T-helper 1 cell treated with Interleukin-12 subunit alpha and Interleukin-12 subunit beta and Interleukin-4 antibody, amounts not matched to agents 30 μg/mL and 1 μg/mL, for 36 hours (primary cell): ENCODE results near the gene FAM222A.

Source experiments
- H3K27ac Mint-ChIP-seq: one replicate; pipeline ENCODE4 v1.8.0; 2021; ENCODE audit warnings: mild to moderate bottlenecking, mixed read lengths
- H3K27me3 Mint-ChIP-seq: one replicate; pipeline ENCODE4 v1.8.0; 2021; ENCODE audit warnings: low read depth, mixed read lengths
- H3K36me3 Mint-ChIP-seq: one replicate; pipeline ENCODE4 v1.8.0; 2021; ENCODE audit warnings: low read depth, mixed read lengths
- H3K4me1 Mint-ChIP-seq: one replicate; pipeline ENCODE4 v1.8.0; 2021; ENCODE audit warnings: low read depth, mixed read lengths
- H3K4me3 Mint-ChIP-seq: one replicate; pipeline ENCODE4 v1.8.0; 2021; ENCODE audit warnings: mild to moderate bottlenecking, moderate library complexity, mixed read lengths
- H3K9me3 Mint-ChIP-seq: one replicate; pipeline ENCODE4 v1.8.0; 2021; ENCODE audit warnings: mixed read lengths

FAM222A gene

GRCh38 chr12:109713187-109714070 is at the start of gene FAM222A:
Gene FAM222A, plus strand, starts transcription at chr12:109713825. Its CDS starts 30,322 bp downstream, at chr12:109744147.
- no peaks in the 10 kb centered on the region for H3K36me3 Mint-ChIP-seq
- no peaks in the 10 kb centered on the region for H3K4me1 Mint-ChIP-seq
- peak within 1 kb of the TSS; percentile 61 for H3K4me3 Mint-ChIP-seq
- H3K9me3 Mint-ChIP-seq, result no peaks in the 10 kb centered on the region
- H3K27me3 Mint-ChIP-seq, result peaks cover 65% of the 10 kb centered on the region
- no peak within 1 kb of the TSS for H3K27ac Mint-ChIP-seq

GRCh38 chr12:109664402-109664801 is 49.2 kb upstream of the FAM222A start:
- no peaks in the 10 kb centered on the region for H3K9me3 Mint-ChIP-seq
- peaks cover 4% of the 10 kb centered on the region for H3K4me1 Mint-ChIP-seq
- no peak overlapping the region for H3K27ac Mint-ChIP-seq
- no peak overlapping the region for H3K4me3 Mint-ChIP-seq
- H3K27me3 Mint-ChIP-seq, result no peaks in the 10 kb centered on the region
- H3K36me3 Mint-ChIP-seq, result no peaks in the 10 kb centered on the region

DNA sequence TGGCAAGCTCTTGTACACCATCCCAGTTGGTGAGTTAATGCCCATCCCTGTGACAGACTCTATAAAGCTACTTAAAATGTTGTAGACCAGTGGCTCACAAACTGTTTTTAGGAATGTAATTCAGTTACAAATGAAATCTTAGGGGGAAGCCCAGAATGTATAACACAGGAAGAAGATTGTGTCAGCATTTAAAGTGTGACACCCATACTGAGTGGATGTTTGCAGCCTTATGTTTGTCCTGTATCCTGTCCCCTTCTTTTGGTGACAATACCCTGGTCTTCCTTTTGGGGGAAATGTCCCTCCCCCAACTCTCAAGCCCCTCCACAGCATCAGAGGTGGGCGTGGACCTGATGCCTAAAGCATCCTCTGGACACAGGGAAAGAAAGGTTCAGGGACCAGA is 47.6 kb upstream of the FAM222A start:
- Mint-ChIP-seq H3K27me3 (no peaks in the 10 kb centered on the region), H3K4me1 (peaks cover 4% of the 10 kb centered on the region), H3K9me3 (no peaks in the 10 kb centered on the region), H3K4me3 (no peak overlapping the region), H3K27ac (peak overlapping the region; percentile 28), H3K36me3 (no peaks in the 10 kb centered on the region)

- H3K9me3 Mint-ChIP-seq, result no peaks in the 10 kb centered on the region
- H3K4me1 Mint-ChIP-seq, result peaks cover 4% of the 10 kb centered on the region
- no peaks in the 10 kb centered on the region for H3K27me3 Mint-ChIP-seq
- H3K27ac Mint-ChIP-seq, result no peak overlapping the region
- no peak overlapping the region for H3K4me3 Mint-ChIP-seq
- H3K36me3 Mint-ChIP-seq, result no peaks in the 10 kb centered on the region
Observed at GRCh38 chr12:109670731-109671130, 42.9 kb upstream of the FAM222A start.

- Mint-ChIP-seq H3K27ac (no peak overlapping the region), H3K27me3 (peaks cover 6% of the 10 kb centered on the region), H3K4me3 (no peak overlapping the region)
Observed at GRCh38 chr12:109671502-109671901, 42.1 kb upstream of the FAM222A start.

GRCh38 chr12:109673379-109673778 is 40.2 kb upstream of the FAM222A start:
- no peak overlapping the region for H3K4me3 Mint-ChIP-seq
- no peaks in the 10 kb centered on the region for H3K9me3 Mint-ChIP-seq
- H3K27me3 Mint-ChIP-seq, result peaks cover 9% of the 10 kb centered on the region
- no peaks in the 10 kb centered on the region for H3K4me1 Mint-ChIP-seq
- no peak overlapping the region for H3K27ac Mint-ChIP-seq
- no peaks in the 10 kb centered on the region for H3K36me3 Mint-ChIP-seq

More at GRCh38 chr12:109671502-109671901, 42.1 kb upstream of the FAM222A start:
- Mint-ChIP-seq H3K36me3 (no peaks in the 10 kb centered on the region), H3K4me1 (no peaks in the 10 kb centered on the region), H3K9me3 (no peaks in the 10 kb centered on the region)

GRCh38 chr12:109673884-109674283 is 39.7 kb upstream of the FAM222A start:
- no peak overlapping the region for H3K4me3 Mint-ChIP-seq
- H3K27me3 Mint-ChIP-seq, result peaks cover 12% of the 10 kb centered on the region
- no peaks in the 10 kb centered on the region for H3K36me3 Mint-ChIP-seq
- no peaks in the 10 kb centered on the region for H3K4me1 Mint-ChIP-seq
- no peaks in the 10 kb centered on the region for H3K9me3 Mint-ChIP-seq
- H3K27ac Mint-ChIP-seq, result no peak overlapping the region

DNA sequence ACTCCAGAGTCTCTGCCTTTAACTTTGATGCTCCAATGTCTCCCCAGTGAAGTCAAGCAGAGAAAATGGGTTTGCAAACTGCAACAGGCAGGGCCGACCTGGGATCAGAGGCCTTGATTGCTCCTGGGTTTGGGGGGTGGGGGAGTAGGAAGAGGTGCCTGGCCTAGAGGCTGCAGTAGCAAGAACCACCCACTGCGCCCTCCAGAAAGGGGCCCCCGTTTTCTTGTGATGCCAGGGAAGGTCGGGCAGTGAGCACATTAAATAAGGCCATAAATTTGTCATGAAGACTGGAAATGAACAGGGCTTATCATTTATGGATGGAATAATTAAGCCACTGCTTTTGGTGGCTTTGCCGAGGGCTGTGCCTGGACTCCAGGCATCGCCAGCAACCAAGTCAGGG is 38.2 kb upstream of the FAM222A start:
- Mint-ChIP-seq H3K27me3 (peaks cover 14% of the 10 kb centered on the region), H3K36me3 (no peaks in the 10 kb centered on the region)

DNA sequence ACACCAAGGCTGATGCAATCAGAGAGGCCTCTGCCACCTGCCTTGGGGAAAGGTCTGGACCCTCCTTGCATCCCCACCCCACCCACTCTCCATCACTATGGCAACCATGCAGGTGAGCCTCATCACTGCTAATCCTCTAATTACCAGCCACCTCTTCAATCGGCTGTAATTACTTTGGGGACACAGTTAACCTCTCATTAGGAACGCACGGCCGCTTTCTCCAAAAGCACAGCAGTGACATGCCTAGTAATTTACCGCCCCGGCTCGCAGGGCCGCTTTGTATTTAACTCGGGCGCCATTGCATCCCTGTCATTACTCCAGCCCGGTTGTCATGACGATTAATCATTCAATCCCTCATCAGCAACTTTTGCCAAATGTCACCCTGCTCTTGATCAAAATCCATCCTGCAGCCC is 36.3 kb upstream of the FAM222A start:
- Mint-ChIP-seq H3K4me3 (no peak overlapping the region), H3K9me3 (no peaks in the 10 kb centered on the region), H3K27ac (no peak overlapping the region), H3K27me3 (peaks cover 20% of the 10 kb centered on the region), H3K36me3 (no peaks in the 10 kb centered on the region), H3K4me1 (no peaks in the 10 kb centered on the region)

More for the DNA sequence above, 38.2 kb upstream of the FAM222A start:
- no peak overlapping the region for H3K4me3 Mint-ChIP-seq
- no peak overlapping the region for H3K27ac Mint-ChIP-seq
- no peaks in the 10 kb centered on the region for H3K4me1 Mint-ChIP-seq
- H3K9me3 Mint-ChIP-seq, result no peaks in the 10 kb centered on the region

- H3K4me1 Mint-ChIP-seq, result no peaks in the 10 kb centered on the region
- H3K4me3 Mint-ChIP-seq, result no peak overlapping the region
- H3K36me3 Mint-ChIP-seq, result no peaks in the 10 kb centered on the region
- no peak overlapping the region for H3K27ac Mint-ChIP-seq
- H3K9me3 Mint-ChIP-seq, result no peaks in the 10 kb centered on the region
- peaks cover 27% of the 10 kb centered on the region for H3K27me3 Mint-ChIP-seq
Observed at GRCh38 chr12:109678719-109679118, 34.9 kb upstream of the FAM222A start.

DNA sequence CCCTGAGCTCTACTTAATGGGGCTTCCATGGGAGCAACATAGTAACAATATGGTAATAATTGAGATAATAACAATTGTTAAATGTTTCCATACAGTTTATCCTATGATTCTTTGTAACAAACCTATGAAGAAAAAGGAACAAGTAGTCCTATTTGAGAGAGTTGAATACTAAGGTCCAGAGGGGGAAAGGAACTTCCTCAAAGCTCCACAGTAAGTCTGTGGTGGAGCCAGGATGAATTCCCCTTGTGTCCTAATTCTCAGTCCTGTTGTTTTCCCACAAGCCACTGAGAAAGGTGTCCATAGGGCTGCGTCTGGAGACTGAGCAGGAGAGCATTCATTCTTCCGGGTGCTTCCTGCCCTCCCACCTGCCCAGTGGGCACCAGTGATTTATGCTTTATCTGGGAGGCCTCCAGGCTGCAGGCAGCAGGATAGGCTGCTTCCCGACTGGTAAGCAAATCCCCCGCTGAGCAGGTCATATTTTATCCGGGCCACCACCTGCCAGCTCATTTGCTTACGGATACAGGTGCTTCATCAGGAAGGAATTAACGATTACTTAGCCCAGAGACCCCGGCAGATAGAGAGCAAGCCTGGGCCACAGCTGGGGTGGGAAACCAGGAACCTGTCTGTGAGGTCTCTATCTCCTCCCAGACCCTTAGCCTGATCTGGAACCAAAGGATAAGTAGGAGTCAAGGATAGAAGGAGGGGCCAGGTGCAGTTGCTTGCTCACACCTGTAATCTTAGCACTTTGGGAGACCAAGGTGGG is 33.9 kb upstream of the FAM222A start:
- Mint-ChIP-seq H3K9me3 (no peaks in the 10 kb centered on the region), H3K27me3 (peaks cover 27% of the 10 kb centered on the region), H3K36me3 (no peaks in the 10 kb centered on the region), H3K4me1 (no peaks in the 10 kb centered on the region), H3K27ac (no peak overlapping the region), H3K4me3 (no peak overlapping the region)

GRCh38 chr12:109680264-109681005 is 33.2 kb upstream of the FAM222A start:
- Mint-ChIP-seq H3K4me3 (no peak overlapping the region), H3K9me3 (no peaks in the 10 kb centered on the region), H3K27ac (no peak overlapping the region), H3K36me3 (no peaks in the 10 kb centered on the region), H3K4me1 (no peaks in the 10 kb centered on the region), H3K27me3 (peaks cover 27% of the 10 kb centered on the region)

- no peak overlapping the region for H3K27ac Mint-ChIP-seq
- H3K4me1 Mint-ChIP-seq, result no peaks in the 10 kb centered on the region
- no peaks in the 10 kb centered on the region for H3K9me3 Mint-ChIP-seq
- H3K27me3 Mint-ChIP-seq, result peaks cover 21% of the 10 kb centered on the region
- no peak overlapping the region for H3K4me3 Mint-ChIP-seq
- no peaks in the 10 kb centered on the region for H3K36me3 Mint-ChIP-seq
Observed at GRCh38 chr12:109681986-109682707, 31.5 kb upstream of the FAM222A start.

DNA sequence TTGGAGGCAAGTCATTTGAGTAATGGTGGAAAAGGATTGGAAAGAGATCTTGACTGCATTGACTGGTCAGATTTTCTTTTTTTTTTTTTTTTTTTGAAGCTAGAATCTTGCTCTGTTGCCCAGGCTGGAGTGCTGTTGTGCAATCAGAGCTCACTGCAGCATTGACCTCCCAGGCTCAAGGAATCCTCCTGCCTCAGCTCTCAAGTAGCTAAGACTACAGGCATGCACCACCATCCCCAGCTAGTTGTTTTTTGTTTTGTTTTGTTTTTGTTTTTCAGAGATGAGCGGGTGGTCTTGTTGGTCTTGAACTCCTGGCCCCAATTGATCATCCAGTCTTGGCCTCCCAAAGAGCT is 30.9 kb upstream of the FAM222A start:
- Mint-ChIP-seq H3K27me3 (peaks cover 19% of the 10 kb centered on the region), H3K27ac (no peak overlapping the region), H3K36me3 (no peaks in the 10 kb centered on the region), H3K4me3 (no peak overlapping the region), H3K9me3 (no peaks in the 10 kb centered on the region), H3K4me1 (no peaks in the 10 kb centered on the region)
